Keratinocyte (primary cell): ENCODE measurements around the gene CABLES2.

Experiments
- EZH2 ChIP-seq: IDR thresholded peaks from one replicate; pipeline ENCODE4 v1.6.1; 2012; ENCODE audit warnings: inconsistent platforms, mild to moderate bottlenecking, low read length, moderate library complexity
- TF ChIP-seq, protein P1 (sequence below), 3 experiments: IDR thresholded peaks in 1 of 3; conservative IDR thresholded peaks in 1 of 3; optimal IDR thresholded peaks in 1 of 3; 2 replicates in 2 of 3; 3 replicates in 1 of 3; pipeline versions ENCODE3 to v1.5.1; 2011; ENCODE audit warnings: low read length in 3 of 3, mild to moderate bottlenecking in 3 of 3, moderate library complexity in 2 of 3, control low read depth in 1 of 3, inconsistent platforms in 1 of 3; ENCODE audit not compliant: insufficient read depth in 2 of 3; ENCODE audit errors: extremely low read depth in 1 of 3

DNA sequence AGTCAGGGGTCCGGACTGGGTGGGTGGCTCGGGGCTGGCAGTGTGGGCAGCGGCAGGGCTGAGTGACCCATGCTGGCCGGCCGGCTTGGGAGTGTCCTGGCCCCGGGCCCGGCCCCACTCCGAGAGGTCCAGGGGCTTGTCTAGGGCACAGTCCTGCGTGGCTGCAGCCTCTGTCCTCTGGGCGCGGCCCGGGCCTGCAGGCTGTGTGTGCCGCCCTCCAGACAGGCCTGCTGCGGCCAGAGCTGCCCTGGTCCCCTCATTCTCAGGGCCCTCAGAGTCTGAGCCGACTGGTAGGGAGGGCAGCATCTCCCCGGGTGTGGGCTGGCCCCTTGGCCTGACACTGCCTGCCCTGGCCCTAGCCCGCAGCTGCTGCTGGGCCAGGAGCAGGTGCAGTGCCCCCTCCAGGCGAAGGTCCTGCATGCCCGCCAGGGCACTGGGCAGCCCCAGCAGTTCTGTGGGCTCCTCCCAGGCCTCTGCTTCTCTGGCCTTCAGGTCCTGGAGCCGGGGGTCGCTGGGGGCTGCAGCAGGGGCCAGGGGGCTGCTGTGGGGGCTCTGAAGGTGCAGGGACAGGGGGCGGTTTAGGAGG lies 6.9 kb upstream of the CABLES2 start:
- TF ChIP-seq, protein P1, sequence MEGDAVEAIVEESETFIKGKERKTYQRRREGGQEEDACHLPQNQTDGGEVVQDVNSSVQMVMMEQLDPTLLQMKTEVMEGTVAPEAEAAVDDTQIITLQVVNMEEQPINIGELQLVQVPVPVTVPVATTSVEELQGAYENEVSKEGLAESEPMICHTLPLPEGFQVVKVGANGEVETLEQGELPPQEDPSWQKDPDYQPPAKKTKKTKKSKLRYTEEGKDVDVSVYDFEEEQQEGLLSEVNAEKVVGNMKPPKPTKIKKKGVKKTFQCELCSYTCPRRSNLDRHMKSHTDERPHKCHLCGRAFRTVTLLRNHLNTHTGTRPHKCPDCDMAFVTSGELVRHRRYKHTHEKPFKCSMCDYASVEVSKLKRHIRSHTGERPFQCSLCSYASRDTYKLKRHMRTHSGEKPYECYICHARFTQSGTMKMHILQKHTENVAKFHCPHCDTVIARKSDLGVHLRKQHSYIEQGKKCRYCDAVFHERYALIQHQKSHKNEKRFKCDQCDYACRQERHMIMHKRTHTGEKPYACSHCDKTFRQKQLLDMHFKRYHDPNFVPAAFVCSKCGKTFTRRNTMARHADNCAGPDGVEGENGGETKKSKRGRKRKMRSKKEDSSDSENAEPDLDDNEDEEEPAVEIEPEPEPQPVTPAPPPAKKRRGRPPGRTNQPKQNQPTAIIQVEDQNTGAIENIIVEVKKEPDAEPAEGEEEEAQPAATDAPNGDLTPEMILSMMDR (optimal IDR thresholded peaks at IDR 0.05 in 1 of 3, IDR thresholded peaks at IDR 0.05 in 1 of 3, conservative IDR thresholded peaks at IDR 0.05 in 1 of 3; ENCODE audit: extremely low read depth in 1 of 3, insufficient read depth in 2 of 3, low read length in 3 of 3), result peak in 1 of 3 experiments; percentile 28
- TF ChIP-seq EZH2, result no peak
